Measurements from ENCODE around the gene FAM53A.

GRCh38 chr4:1717129-1718094 lies 33.3 kb upstream of the FAM53A start:
- TF ChIP-seq CTCF (IDR thresholded peaks at IDR 0.05) = no peak
- no peak for TF ChIP-seq POLR2A (IDR thresholded peaks at IDR 0.05)
